Measurements from ENCODE around the gene PLAC9. TPM values are rescaled to one million over a fixed set of nuclear protein-coding genes. Genes with fewer than 3 reads are reported as not detected.

PLAC9 gene
- total RNA-seq, 2 experiments from 2014 or later = not detected

DNA sequence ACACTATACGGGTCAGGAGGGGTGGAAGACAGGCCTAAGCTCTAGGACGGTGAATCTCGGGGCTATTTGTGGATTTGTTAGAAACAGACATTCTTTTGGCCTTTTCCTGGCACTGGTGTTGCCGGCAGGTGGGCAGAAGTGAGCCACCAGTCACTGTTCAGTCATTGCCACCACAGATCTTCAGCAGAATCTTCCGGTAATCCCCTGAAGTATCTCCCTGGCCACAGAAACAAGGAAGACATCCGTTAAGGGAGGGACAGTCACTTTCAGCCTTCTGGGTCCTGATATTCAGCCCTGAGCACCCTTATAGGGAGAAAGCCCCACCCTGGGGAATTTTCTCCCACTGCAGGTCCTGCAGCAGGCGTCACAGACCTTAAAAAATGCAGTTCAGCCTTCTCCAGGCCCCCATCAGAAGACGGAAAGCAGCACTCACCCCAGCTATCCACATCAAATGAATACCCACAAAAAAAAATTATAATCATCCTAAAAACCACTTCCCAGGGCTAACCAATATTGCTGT, 23.2 kb downstream of the PLAC9 start:
- ChIA-PET POLR2A (no interaction called here), CTCF (interaction anchor here (1.4 to 1.8 kb wide), 2 partner anchors 11 to 67 kb away, joined by 5 read pairs; no protein-coding TSS in a partner anchor)

DNA sequence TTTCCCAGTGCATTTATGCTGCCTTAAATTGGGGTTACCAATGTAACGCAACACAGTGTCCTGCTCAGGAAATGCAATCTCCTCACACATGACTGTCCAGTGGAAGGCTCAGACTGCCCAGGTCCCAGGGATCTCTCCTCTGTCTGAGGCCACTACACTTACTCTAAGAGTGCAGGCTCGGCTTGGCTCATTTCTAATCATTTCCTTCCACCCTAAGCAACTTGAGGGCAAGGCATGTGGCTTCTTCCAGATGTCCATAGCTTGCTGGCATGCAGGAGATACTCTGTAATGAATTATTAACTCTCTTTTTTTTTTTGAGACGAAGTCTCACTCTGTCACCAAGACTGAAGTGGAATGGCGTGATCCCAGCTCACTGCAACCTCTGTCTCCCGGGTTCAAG, 23.7 kb downstream of the PLAC9 start:
- ChIA-PET POLR2A (no interaction called here), CTCF (interaction anchor here (1.4 to 1.8 kb wide), 2 partner anchors 12 to 66 kb away, joined by 5 read pairs; no protein-coding TSS in a partner anchor)

- ChIA-PET CTCF (interaction anchor here (0.6 kb wide), 1 partner anchor 326 kb away, joined by 3 read pairs; no protein-coding TSS in a partner anchor), POLR2A (interaction anchor here (0.7 kb wide), 1 partner anchor 16 kb away, joined by 3 read pairs; no protein-coding TSS in a partner anchor)
Measured at GRCh38 chr10:80157561-80157960, 25.0 kb downstream of the PLAC9 start.

DNA sequence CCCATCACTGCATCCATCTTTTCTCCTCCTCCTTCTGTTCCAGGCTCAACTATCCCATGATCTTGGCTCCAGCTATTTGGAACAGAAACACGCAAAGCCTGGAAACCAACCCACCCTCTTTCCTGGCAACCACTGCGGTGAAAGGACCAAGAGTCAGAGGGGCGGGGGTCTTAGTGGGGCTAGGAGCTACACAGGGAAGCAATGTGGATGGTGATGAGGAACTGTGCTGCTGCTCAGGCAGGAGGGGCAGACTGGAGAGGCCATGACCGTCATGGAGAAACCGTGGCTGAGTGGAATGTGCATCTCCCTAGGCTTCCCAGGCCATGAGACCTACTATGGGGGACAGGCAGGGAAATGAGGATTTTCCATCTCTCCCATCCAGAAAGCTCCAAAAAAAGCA, 25.6 kb downstream of the PLAC9 start:
- ChIA-PET POLR2A (no interaction called here), CTCF (interaction anchor here (0.6 kb wide), 1 partner anchor 326 kb away, joined by 3 read pairs; no protein-coding TSS in a partner anchor)

- CTCF ChIA-PET = no interaction called here
- POLR2A ChIA-PET = no interaction called here
Measured at GRCh38 chr10:80158598-80159127, 26.1 kb downstream of the PLAC9 start.

- ChIA-PET POLR2A (no interaction called here), CTCF (interaction anchor here (0.6 to 1.6 kb wide), 3 partner anchors 9 to 104 kb away, joined by 3 to 7 read pairs (median 3); no protein-coding TSS in a partner anchor)
Measured at GRCh38 chr10:80159166-80159873, 26.8 kb downstream of the PLAC9 start.

DNA sequence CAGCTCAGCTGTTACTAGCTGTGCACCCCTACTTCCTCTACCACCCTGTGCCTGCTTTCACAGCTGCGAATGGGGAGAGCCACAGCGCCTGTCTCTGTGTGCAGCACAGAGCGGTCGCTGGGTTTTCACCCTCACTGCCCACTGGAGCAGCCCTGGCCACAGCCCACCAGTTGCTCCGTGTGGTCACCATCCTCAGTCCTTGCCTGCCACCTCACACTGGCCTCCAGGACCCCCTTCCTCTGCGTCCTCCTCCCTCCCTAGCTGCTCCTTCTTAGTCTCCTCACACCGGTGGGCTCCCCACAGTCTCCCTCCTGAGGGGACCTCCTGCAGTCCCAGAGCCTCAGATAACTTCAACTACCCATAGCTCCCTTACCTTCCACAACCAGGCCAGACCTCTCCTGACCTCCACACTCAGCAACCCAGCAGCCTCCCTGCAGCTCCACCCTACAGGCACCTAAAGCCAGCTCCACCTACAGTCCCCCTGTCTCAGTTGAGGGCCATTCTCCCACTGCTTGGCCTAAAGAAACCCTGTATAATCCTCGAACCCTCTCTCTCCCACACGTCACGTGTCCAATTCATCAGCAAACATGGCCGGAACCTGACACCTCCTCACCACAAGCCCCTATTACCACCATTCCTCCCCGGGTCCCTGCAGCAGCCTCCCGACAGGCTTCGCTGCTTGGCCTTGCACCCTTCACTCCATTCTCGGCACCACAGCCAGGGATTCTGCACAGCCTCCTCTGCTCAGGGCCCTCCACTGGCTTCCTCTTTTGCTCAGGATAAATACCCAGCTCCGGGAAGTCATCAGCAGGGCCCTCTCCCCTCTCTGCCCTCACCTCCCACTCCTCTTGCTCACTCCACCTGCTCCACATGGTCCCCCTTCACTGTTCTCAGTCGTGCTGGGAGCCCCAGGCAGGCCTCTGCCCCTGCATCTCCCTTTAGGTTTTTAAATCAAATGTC, 28.1 kb downstream of the PLAC9 start:
- ChIA-PET POLR2A (no interaction called here), CTCF (interaction anchor here (0.6 to 1.6 kb wide), 3 partner anchors 8 to 102 kb away, joined by 3 to 7 read pairs (median 3); no protein-coding TSS in a partner anchor)

- POLR2A ChIA-PET = no interaction called here
- CTCF ChIA-PET = interaction anchor here (1.2 kb wide), 2 partner anchors 17 to 60 kb away, joined by 3 read pairs; no protein-coding TSS in a partner anchor
Measured at GRCh38 chr10:80161321-80162083, 29.0 kb downstream of the PLAC9 start.

DNA sequence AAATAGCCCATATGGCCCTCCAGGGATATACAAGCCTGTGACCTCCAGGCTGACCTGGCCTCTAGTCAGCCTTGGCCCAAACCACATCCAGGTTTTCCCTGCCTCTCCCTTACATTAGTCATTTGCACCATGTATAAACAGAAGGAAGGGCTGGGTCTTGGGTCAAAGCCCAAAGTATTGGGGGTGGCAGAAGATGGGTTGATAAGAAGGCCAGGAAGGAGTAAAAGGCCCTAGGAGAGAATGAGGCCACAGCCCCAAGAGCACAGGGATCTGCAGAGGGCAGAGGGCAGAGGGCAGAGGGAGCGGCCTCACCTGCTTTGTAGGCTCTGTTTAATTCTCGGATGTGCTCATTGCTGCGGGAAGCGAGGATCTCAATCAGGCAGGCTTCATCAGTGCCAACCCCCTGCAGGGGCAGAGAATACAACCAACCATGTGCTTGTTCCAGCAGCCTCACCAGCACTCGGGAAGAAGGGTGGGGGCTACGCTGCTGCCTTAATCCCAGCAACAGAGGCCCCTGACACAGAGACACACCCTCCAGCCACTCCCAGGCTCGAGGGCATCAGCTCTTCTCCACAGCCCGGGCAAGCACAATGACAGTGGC, 31.3 kb downstream of the PLAC9 start:
- CTCF ChIA-PET = no interaction called here
- POLR2A ChIA-PET = no interaction called here

GRCh38 chr10:80164596-80164995, 32.1 kb downstream of the PLAC9 start:
- ChIA-PET CTCF (interaction anchor here (1.5 kb wide), 1 partner anchor 21 kb away, joined by 3 read pairs; no protein-coding TSS in a partner anchor), POLR2A (no interaction called here)

- POLR2A ChIA-PET = no interaction called here
- CTCF ChIA-PET = interaction anchor here (1.5 kb wide), 1 partner anchor 21 kb away, joined by 3 read pairs; no protein-coding TSS in a partner anchor
Measured at GRCh38 chr10:80165173-80165572, 32.6 kb downstream of the PLAC9 start.

DNA sequence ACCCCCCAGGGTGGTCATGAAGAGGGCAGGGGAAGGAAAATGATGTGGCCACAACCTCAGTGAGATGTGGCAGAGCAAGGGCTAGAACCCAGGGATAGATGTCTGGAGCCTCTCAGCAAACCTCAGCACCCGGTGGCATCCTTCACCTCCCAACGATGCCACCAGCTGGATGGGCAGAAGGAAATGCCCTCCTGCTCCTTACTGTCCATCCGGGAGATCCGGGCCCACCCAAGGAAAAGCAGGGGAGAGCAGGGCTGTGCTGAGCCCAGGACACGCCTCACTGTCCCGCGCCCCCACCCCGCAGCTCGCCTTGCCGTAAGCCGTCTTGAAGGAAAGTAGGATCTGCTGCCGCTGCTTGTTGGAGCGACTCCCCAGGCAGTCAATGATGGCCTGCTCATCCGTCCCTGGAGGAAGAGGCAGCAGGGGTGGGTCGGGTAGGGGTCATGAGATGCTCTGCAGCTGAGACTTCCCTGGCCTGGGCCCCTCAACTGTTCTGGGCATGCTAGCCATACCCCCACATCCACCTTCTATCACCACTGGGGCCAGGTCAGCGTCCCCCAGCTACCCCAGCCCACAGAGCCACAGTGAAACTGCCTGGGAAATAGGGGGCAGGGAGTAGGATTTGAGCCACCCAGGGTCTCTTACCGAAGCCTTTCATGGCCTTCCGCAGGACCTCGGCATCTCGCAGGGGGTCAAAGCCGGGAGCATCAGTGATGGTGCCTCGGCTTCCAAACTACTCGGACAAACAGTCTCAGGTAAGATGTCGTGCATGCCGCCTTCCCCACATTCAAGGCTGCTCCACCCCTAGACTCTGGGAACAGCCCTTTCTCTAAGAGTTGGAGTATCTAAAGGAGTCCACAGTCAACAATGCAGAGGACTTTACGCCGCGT, 34.3 kb downstream of the PLAC9 start:
- ChIA-PET CTCF (no interaction called here), POLR2A (no interaction called here)

- ChIA-PET CTCF (interaction anchor here (1.0 to 1.2 kb wide), 2 partner anchors 18 to 24 kb away, joined by 3 to 4 read pairs; no protein-coding TSS in a partner anchor), POLR2A (interaction anchor here (0.6 to 0.7 kb wide), 2 partner anchors 399 to 701 kb away, joined by 3 to 6 read pairs; no protein-coding TSS in a partner anchor)
Measured at GRCh38 chr10:80167471-80168161, 35.1 kb downstream of the PLAC9 start.

- CTCF ChIA-PET = interaction anchor here (0.7 to 1.2 kb wide), 3 partner anchors 8 to 24 kb away, joined by 3 to 4 read pairs (median 3); no protein-coding TSS in a partner anchor
- POLR2A ChIA-PET = interaction anchor here (0.6 to 0.7 kb wide), 2 partner anchors 398 to 702 kb away, joined by 3 to 6 read pairs; no protein-coding TSS in a partner anchor
Measured at GRCh38 chr10:80168162-80168511, 35.6 kb downstream of the PLAC9 start.

GRCh38 chr10:80168679-80169380, 36.3 kb downstream of the PLAC9 start:
- CTCF ChIA-PET = interaction anchor here (0.7 to 1.4 kb wide), 4 partner anchors 9 to 53 kb away, joined by 3 to 5 read pairs (median 4); no protein-coding TSS in a partner anchor
- POLR2A ChIA-PET = interaction anchor here (0.7 kb wide), 1 partner anchor 398 kb away, joined by 3 read pairs; no protein-coding TSS in a partner anchor

DNA sequence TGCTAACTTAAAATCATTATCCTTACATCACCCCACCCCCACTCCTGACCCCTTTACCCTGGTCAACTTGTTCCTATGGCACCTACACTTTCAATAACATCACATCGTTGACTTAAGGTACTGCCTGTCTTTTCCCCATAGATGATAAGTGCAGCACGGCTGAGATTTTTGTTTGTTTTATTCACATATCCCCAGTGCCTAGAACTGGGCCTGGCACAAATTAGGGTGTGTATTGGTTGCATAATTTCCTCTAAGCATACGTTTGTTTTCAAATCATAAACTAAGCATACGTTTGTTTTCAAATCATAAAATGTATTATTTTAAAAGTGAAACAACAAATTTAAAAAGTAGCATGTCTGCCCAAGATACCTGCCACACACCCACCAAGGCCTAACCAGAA, 37.5 kb downstream of the PLAC9 start:
- CTCF ChIA-PET = no interaction called here
- POLR2A ChIA-PET = no interaction called here
